NCI-H2107 treated with DMSO at 0.1 percent for 48 hours (cell line): Measurements from ENCODE around the gene SDHAF1.

Experiments
- DNase-seq: peaks from one replicate; lab custom pipeline; 2025; ENCODE audit not compliant: unreplicated experiment; lab: John Stamatoyannopoulos, UW

Gene SDHAF1

DNA sequence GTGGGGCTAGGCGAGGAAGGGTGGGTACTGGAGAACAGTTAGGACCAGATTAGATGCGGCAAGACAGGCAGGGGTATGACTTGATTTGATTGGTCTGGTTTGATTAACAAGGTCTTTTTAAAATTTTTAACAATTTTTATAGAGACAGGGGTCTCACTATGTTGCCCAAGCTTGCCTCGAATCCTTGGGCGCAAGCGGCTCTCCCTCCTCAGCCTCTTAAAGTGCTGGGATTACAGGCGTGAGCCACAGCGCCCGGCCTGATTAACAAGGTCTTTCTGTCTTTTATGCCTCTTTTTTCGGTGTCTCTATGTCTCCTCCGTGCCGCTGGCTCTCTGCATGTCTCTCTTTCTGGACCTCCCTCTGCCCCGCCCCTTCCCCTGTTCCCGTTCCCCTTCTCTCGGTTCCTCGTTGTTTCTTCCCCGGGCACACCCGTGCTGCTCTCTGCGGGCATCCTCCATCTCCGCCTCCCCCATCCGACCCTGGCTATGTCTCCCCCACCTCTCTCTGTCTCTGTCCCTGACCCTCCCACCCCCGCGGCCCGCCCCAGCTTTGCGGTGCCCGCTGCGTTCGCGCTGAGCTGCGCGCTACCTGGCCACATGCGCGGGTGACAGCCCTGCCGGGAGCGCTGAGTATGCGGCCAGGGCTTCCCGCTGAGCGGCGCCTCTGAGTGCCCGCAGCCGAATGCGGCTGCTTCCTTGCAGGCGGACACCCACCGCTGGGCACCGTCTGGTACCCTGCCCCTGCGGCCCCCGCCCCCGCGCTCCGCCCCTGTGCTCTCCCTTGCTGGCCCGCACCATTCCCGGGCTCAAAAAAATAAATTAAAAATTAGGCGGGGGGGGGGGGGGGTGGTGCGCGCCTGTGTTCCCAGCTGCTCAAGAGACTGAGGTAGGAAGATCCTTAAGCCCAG lies 8.1 kb upstream of the SDHAF1 start:
- DNase-seq, result no peak

DNA sequence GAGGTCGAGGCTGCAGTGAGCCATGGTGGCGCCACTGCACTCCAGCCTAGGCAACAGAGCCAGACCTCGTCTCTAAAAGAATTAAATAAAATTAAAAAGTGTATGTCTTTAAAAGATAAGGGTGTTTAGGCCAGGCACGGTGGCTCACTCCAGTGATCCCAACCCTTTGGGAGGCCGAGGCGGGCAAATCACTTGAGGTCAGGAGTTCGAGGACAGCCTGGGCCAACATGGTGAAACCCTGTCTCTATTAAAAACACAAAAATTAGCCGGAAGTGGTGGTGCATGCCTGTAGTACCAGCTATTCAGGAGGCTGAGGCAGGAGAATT lies 7.5 kb upstream of the SDHAF1 start:
- DNase-seq, result no peak

DNA sequence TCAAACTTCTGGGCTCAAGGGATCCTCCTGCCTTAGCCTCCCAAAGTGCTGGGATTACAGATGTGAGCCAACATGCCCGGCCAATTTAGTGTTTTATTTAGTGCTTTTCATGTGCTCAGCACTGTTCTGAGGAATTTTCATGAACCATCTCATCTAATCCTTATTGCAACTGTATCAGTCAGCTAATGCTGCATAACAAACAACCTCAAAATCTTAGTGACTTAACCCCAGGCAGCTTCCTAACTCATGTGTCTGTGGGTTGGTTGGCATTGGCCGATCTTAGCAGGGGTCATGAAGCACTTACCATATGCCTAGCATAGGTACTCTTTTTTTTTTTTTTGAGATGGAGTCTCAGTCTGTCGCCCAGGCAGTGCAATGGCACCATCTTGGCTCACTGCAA lies 6.2 kb upstream of the SDHAF1 start:
- no peak for DNase-seq

DNA sequence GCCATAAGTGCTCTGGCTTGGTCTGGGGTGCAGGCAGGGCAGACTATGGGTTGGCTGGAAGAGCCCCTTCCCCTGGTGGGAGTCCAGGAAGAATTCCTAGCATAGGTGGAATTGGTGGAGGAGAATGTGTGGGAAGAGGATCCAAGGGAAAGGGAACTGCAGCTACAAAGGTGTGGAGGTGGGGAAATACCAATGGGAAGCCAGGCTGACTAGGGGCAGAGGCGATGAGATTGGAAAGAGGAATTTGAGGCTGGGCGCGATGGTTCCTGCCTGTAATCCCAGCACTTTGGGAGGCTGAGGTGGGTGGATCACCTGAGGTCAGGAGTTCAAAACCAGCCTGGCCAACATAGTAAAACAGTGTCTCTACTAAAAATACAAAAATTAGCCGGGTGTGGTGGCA lies 4.8 kb upstream of the SDHAF1 start:
- no peak for DNase-seq

DNA sequence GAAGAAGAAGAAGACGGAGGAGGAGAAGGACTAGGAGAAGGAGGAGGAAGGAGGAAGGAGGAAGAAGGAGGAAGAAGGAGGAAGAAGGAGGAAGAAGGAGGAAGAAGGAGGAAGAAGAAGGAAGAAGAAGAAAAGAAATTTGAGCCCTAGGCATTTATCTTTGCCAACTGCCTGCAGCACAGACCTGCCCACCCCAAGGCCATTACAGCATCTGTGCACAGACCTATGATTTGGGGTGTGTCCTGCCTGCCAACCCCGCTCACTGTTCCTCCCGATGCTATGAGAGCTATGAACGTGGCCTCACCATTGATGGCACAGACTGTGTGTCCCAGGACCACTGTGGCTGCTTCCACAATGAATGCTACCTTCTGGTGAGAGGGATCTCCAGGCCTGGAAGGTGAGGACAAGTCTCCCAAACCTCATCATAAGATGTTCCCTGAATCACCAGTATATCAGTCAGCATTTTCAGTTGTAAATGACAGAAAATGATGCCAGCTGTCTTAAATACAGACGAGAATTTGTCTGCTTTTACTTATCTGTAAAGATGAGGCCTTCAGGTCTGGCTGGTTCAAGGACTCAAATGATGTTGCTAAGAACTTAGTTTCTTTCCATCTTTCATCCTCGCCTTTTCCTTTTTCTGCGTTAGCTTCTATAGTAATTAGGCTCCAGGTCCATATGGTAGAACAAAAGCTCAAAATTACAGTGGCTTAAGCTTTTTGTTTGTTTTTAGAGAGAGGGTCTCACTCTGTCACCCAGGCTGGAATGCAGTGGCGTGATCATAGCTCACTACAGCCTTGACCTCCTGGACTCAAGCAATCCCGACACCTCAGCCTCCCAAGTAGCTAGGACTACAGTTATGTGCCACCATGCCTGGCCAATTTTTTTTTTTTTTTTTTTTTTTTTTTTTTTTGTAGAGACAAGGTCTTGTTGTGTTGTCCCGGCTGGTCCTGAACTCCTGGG lies 3.9 kb upstream of the SDHAF1 start:
- no peak for DNase-seq

DNA sequence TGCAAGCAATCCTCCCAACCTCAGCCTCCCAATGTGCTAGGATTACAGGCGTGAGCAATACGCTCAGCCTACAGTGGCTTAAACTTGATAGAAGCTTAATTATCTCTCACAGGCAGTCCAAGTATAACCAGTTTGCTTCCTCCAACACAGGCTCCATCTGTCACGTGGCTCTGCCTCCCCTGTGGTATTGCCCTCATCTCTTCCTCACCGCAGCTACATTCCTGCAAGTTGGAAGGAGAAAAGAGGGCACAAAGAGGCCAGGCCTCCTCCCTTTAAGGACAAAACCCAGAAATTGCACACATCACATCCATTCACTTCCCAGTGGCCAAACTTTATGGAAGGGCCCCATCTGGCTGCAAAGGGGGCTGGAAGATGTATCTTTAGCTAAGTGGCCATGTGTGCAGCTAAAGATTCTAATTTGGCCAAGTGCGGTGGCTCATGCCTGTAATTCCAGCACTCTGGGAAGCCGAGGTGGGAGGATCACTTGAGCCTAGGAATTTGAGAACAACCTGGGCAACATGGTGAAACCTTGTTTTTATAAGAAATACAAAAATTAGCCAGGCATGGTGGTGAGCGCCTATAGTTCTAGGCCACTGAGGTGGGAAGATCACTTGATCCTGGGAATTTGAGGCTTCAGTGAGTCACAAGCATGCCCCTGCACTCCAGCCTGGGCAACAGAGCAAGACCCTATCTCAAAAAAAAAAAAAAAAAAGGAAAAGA lies 3.1 kb upstream of the SDHAF1 start:
- no peak for DNase-seq

DNA sequence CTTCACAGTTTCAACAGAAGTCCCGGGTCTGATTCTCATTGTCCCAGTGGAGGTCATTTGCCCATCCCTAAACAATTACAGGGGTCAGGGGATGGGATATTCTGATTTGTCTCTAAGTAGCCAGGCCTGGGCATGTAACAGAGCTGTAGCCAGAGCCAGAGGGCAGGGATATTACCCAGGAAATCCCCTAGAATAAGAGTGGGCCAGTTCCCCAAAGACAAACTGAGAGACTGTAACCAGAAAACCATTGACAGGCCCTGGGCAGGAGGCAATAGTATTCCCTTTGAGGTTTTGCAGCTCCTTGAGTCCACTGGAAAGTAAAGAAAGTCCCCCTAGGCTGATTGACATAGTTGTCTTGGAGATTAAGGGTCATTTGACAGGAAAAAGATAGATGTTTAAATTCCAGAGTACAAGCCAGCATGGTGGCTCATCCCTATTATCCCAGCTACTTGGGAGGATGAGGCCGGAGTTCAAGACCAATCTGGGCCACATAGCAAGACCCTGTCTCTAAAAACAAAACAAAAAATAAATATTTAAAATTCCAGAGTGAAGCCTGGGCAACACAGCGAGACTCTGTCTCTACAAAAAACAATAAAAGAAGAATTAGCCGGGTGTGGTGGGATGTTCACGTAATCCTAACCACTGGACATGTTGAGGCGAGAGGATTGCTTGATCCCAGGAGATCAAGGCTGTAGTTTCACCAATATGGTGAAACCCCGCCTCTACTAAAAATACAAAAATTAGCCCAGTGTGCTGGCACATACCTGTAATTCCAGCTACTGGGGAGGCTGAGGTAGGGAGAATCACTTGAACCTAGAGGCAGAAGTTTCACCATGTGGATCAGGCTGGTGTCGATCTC lies 1.9 kb upstream of the SDHAF1 start:
- DNase-seq, result no peak

DNA sequence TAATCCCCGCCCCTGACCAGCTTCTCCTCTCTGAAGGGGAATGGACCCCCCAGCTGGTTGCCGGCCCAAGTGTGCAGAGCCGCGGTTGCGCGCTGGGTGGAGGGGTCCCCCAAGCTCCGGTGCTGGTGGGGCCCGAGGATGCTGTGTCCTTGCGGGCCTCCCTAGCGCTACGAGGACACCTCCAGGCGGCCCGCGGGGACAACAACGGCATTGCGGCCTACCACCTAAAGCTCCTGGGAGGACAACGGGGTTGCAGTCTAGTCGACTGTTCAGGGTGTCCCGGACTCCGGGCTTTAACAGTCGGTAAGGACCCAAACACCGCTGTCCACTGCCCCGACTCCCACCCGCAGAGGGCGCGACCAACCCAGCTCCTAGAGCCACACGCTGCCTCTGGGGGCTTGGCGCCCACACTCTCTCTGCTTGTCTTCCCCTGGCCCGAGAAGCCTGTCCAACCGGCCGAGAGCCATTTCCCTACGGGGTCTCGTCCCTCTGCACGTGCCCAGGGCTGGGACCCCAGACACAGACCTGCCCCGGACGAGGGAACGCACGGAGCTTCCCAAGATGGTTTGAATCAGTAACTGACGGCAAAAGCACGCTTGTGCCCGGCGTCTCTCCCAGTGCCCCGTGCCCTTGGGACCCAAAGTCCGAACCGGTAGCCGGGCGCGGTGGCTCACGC lies 927 bp upstream of the SDHAF1 start:
- no peak for DNase-seq

DNA sequence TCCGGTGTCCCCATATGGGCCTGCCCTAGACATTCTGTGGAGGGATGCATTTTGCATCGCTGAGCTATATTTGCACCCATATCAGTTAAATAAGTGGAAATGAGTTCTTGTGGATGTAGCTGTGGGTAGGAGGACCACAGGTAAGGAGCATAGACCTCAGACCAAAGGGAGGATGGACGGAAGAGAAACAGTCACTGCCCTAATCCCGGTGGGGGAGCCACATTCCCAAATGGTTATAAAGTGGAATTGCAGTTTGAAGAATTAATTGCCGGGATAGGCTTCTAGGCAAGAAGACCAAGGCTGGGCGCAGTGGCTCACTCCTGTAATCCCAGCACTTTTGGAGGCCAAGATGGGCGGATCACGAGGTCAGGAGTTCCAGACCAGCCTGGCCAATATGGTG lies 1.8 kb downstream of the SDHAF1 start:
- no peak for DNase-seq

DNA sequence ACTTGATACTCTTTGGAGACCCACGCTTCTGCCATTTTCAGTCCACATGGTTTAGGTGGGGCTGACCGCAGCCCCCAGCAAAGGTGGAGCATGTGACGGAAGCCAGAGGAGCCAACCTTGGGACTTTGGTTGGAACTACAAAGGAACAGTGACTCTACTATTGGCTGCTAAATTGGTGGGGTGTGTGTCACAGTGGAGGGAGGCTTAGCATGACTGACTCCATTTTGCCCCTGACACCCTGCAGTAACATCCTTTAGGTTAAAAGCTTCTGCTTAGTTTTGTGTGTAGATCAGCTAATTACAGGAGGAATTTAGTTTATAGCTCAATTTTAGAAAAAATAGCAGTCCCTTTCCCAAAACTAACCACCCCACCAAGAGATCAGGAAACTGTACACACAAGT lies 6.6 kb downstream of the SDHAF1 start:
- no peak for DNase-seq

DNA sequence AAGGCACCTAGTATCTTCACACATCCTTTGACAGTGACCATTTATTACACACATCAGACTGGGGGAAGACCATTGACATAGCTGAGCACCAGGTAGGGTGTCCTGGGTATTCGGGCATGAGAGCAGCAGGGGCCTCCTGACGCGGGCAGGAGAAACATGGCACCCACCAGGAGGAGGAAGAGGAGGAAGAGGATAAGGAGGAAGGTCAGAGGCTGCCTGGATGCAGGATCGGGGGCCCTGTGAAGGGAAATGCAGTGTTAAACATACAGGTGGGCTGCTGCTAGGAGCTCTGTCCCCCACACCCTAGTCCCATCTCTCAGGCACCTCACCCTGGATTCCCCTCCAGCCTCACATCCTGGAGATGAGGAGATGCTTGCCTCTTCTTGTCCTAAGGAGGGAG lies 8.3 kb downstream of the SDHAF1 start:
- DNase-seq, result no peak

DNA sequence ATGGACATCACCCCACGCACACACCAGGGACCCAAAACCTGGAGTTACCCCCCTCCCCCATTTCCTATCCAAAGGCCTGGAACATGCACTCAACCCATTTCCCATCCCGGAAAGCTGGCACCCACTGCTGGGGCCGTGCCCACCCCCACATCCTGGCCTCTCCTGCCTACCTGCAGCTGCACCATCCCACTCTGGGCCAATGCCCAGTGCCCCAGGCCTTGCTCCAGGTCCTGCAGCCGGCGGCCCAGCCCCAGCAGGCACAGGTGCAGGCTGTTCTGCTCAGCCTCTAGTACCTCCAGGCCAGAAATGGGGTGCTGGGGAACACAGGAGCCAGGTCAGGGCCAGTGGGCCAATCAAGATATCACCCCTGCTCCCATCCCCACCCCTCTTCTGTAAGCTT lies 12.0 kb downstream of the SDHAF1 start:
- no peak for DNase-seq

DNA sequence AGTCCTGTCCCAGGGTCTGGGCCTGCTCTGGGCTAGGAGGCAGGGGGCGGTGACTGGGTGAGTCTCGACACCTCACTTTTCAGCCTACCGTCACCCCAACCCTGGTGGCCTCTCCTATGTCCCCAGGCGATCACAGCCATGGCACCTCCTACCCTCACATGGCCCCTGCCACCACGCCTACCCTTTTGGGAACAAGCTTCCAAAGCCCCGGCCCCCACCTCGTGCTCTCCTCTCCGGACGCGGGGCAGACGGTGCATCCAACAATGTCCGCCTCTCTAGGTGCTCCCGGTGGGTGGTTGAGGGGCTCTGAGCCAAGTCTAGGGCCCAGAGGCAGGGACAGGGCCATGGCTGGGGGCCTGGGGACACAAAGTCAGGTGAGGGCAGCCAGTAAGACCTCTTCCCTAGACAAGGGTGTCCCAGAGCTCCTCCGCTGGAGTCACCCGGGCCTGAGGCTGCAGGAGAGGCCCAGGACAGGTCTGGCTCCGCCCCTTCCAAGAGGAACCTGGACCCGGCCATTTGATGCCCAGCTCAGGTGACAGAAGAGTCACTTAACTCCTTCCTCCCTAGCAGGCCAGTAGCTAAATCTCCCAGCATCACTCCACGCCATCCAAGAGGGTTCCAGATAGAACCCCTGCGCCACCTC lies 13.5 kb downstream of the SDHAF1 start, which contains the start of gene SYNE4:
Gene SYNE4, minus strand, starts transcription at position 478 of the 643 bp plus-strand sequence. Its CDS starts 132 bp downstream, at position 346.
- peak; percentile 19 for DNase-seq

DNA sequence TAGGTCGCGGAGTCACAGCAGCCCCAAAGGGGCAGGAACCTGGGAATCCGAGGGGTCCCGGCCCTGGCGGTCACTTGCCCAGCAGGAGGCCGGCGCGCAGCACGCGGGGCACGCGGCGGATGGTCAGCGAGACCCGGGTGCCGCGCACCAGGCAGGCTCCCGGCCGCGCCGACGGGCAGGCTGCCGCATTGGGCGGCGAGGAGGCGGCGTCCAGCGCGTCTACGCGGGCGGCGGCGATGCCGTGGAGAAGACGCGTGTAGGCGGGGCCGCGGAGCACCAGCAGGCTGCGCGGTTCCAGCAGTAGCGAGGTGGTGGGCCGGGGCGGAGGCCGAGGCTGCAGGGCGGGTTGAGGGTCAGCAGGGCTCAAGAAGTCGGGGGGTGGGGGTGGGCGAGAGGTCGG lies 14.2 kb downstream of the SDHAF1 start:
- no peak for DNase-seq

DNA sequence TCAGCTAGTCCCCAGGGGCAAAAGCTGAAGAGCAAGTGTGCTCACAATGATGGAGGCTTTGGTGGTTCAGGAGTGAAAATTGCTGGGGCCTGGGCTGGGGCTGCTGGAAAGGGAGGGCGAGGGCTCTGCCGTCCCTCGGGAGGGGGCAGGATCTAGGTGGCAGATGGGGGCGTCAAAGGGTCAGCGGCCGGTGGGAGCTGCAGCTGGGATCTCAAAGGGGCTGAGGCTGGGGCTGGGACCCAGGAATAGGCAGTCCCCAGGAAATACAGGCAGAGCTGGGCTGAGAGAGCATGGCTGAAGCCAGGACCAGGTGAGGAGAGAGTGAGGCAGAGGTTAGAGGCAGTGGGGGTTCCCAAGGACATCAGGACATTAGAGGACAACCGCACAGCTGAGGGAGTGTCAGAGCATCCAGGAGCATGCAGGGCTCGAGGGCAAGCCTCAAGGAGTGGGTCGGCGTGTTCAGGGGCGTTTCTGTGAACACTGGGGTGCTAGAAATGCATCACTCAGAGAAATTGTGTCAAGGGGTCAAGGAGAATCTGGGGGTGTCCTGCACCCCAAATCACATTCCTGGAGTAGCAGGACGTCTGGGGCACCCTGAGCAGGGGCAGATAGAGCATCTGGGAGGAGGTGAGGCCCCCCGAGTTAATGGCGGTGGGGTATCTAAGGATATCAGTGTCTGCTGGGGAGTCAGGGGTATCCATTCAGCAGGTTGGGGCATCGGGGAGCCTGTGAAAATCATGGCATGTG lies 14.8 kb downstream of the SDHAF1 start:
- no peak for DNase-seq

DNA sequence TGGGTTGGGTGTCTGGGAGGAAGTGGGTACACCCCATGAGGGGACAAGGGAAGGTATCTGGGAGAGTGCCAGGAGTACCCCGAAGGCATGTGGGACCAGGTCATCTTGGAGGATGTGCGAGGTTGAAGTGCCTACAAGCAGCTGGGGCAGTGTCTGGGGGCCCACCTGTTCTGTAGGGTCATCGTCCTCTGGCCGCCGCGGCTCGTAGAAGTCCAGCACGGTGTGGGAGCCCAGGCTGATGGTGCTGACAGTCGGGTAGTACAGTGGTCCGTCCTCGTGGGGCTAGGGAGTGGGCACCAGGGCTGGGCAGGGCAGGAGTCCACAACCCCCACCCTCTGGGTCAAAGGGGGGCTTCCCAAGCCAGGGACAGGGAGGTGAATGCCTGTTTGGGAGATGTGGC lies 15.4 kb downstream of the SDHAF1 start:
- no peak for DNase-seq

DNA sequence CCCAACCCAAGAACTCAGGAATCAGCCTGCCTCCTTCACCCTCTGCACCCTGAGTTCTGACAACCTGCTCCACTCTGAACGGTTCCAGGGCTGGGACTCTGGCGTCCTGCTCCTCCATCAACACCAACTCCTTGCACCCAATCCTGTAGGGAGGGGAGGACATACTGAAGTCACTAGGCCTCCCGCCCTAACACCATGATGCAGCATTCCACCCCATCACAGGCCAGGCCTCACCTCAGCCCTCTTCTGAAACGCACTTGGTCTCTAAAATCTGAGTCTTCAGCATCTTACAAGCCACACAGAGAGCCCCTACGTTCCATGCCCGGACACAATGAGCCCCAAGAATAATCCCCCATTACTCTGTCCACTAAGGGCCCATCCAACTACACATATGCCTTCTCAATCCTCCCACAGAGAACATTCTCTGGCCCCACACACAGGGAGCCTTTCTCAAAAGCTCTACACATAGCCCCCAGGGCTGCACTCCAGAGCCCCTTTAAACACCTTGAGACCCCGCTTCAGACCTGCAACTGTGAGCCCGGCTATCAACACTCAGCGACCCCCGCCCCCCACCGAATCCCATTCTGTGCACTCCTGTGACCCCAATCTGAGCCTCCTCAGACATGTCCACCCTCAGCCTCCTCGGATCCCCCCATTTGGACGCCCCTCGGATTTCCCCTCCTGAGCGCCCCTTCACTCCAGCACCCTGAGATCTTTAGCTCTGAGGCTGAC lies 18.5 kb downstream of the SDHAF1 start:
- no peak for DNase-seq
